K562 (cell line): Measurements from ENCODE around the gene OXA1L. TPM values are rescaled to one million over a fixed set of nuclear protein-coding genes. Genes with fewer than 3 reads are reported as not detected.

Experiments used
- ATAC-seq: fragments of 200-7000 bp; cut with Tn5 transposase; 3 replicates; pipeline ENCODE4 v1.9.1; 2020; ENCODE audit warnings: moderate library complexity
- BruUV-seq: library from RNA; stranded (reverse); fragments of 400-500 nt; replicated peaks from 2 replicates; lab custom pipeline; 2021; lab: Mats Ljungman, UMichigan
- CTCF ChIA-PET: fragments of 300-600 bp; formaldehyde crosslinking; extraction: SDS; loops from one replicate; lab custom pipeline; 2021; ENCODE audit warnings: low intra/inter-chr PET ratio; lab: Yijun Ruan, JAX
- POLR2A ChIA-PET: fragments of 300-600, 350-650 bp; sonication (Branson Sonifier 250); formaldehyde crosslinking; extraction: SDS; loops from one replicate; lab custom pipeline; 2021; ENCODE audit warnings: antibody characterized with exemption, inconsistent platforms; lab: Yijun Ruan, JAX
- DNase-seq, 4 experiments: peaks; one replicate each; pipeline versions ENCODE4 v3.0.0 to v3.0.0-alpha.2; 2011 to 2018; ENCODE audit warnings: low spot score in 3 of 4, mixed read lengths in 3 of 4; ENCODE audit errors: extremely low read depth in 1 of 4
- FAIRE-seq: peaks from 2 replicates; lab custom pipeline; 2011; peaks lifted over from hg19 to GRCh38; lab: Jason Lieb, UNC
- H2AFZ ChIP-seq: 2 replicates; pipeline ENCODE4 v1.6.0; 2011; ENCODE audit warnings: low read depth, low read length, control low read depth, inconsistent platforms
- H3K27ac ChIP-seq: fragments of 200-600 bp; 3 replicates; pipeline ENCODE4 v1.8.0; 2011; ENCODE audit warnings: low read depth, mild to moderate bottlenecking, control low read depth, inconsistent platforms, low read length, moderate library complexity, mixed read lengths; ENCODE audit errors: extremely low read depth
- H3K27me3 ChIP-seq, 2 experiments: fragments of 300-600 bp in 1 of 2; 2 replicates in 1 of 2; 3 replicates in 1 of 2; pipeline versions ENCODE4 v1.6.0 to v1.8.0; 2011; ENCODE audit warnings: inconsistent platforms in 2 of 2, low read length in 2 of 2, mild to moderate bottlenecking in 1 of 2, mixed read lengths in 1 of 2, moderate library complexity in 1 of 2; ENCODE audit not compliant: control insufficient read depth in 2 of 2, insufficient read depth in 2 of 2
- H3K36me3 ChIP-seq: fragments of 300-600 bp; 3 replicates; pipeline ENCODE4 v1.8.0; 2011; ENCODE audit warnings: mild to moderate bottlenecking, low read length, inconsistent platforms; ENCODE audit not compliant: control insufficient read depth, insufficient read depth
- H3K4me1 ChIP-seq, 2 experiments: fragments of 200-600 bp in 1 of 2; replicated peaks in 1 of 2; 2 replicates in 1 of 2; 3 replicates in 1 of 2; pipeline versions ENCODE4 v1.5.1 to v1.8.0; 2011; ENCODE audit warnings: inconsistent platforms in 2 of 2, low read length in 2 of 2, mild to moderate bottlenecking in 1 of 2, mixed read lengths in 1 of 2, moderate library complexity in 1 of 2; ENCODE audit not compliant: control insufficient read depth in 2 of 2, insufficient read depth in 2 of 2
- H3K4me2 ChIP-seq: 2 replicates; pipeline ENCODE4 v1.6.1; 2011; ENCODE audit warnings: low read length, control low read depth, inconsistent platforms, mixed read lengths; ENCODE audit not compliant: insufficient read depth
- H3K4me3 ChIP-seq: fragments of 200-600 bp; sonication (generic), shearing (Covaris generic); 2 replicates; pipeline ENCODE4 v1.5.1; 2016; ENCODE audit warnings: control low read depth, inconsistent platforms
- H3K79me2 ChIP-seq: fragments of 200-600 bp; 3 replicates; pipeline ENCODE4 v1.8.0; 2011; ENCODE audit warnings: low read length, inconsistent platforms; ENCODE audit not compliant: control insufficient read depth, insufficient read depth
- H3K9ac ChIP-seq, 2 experiments: 2 replicates each; pipeline versions ENCODE4 v1.6.0 to v1.6.1; 2011; ENCODE audit warnings: low read depth in 2 of 2, low read length in 2 of 2, control low read depth in 1 of 2, inconsistent platforms in 1 of 2, mild to moderate bottlenecking in 1 of 2, mixed read lengths in 1 of 2; ENCODE audit not compliant: insufficient read depth in 1 of 2
- H3K9me1 ChIP-seq: one replicate; pipeline ENCODE4 v1.6.0; 2011; ENCODE audit warnings: inconsistent platforms, mild to moderate bottlenecking, low read length, moderate library complexity; ENCODE audit not compliant: control insufficient read depth, insufficient read depth
- H3K9me3 ChIP-seq: replicated peaks from 2 replicates; pipeline ENCODE4 v1.5.1; 2011; ENCODE audit warnings: low read depth, low read length, inconsistent platforms; ENCODE audit not compliant: control insufficient read depth, insufficient read depth
- H4K20me1 ChIP-seq: replicated peaks from 2 replicates; pipeline ENCODE4 v1.6.1; 2011; ENCODE audit warnings: low read length, inconsistent platforms, mixed read lengths; ENCODE audit not compliant: control insufficient read depth, insufficient read depth
- FOXJ2 ChIP-seq: fragments of 200-800 bp; sonication (Bioruptor generic); IDR thresholded peaks from 2 replicates; pipeline ENCODE4 v1.6.1; 2016; ENCODE audit warnings: missing genetic modification characterization, missing compliant biosample characterization
- GATA2 ChIP-seq: sonication (generic); formaldehyde crosslinking; IDR thresholded peaks from 2 replicates; pipeline ENCODE4 v1.4.0; 2020; ENCODE audit warnings: mild to moderate bottlenecking, missing genetic modification reagents
- HEY1 ChIP-seq: fragments of 250-450 bp; sonication (Bioruptor Pico); IDR thresholded peaks from 2 replicates; pipeline ENCODE4 v1.5.0; 2020; ENCODE audit warnings: mild to moderate bottlenecking, moderate library complexity, borderline replicate concordance
- MIER1 ChIP-seq: fragments of 450-650 bp; IDR thresholded peaks from 2 replicates; pipeline ENCODE4 v1.6.1; 2016; ENCODE audit warnings: antibody characterized with exemption, mild to moderate bottlenecking, low read depth
- RB1 ChIP-seq: fragments of 450-650 bp; IDR thresholded peaks from 2 replicates; pipeline ENCODE4 v1.6.1; 2017; ENCODE audit warnings: low read depth, mild to moderate bottlenecking
- RBFOX2 ChIP-seq: fragments of 200-400 bp; formaldehyde crosslinking; IDR thresholded peaks from 2 replicates; pipeline ENCODE4 v1.6.1; 2017; ENCODE audit warnings: low read depth, mild to moderate bottlenecking, low read length, moderate library complexity
- REST ChIP-seq, 2 experiments: fragments of 450-650 bp; formaldehyde crosslinking in 1 of 2; IDR thresholded peaks; 2 replicates each; pipeline versions ENCODE4 v1.4.0 to v1.6.1; 2014 to 2020; ENCODE audit warnings: mild to moderate bottlenecking in 2 of 2, borderline replicate concordance in 1 of 2, low read depth in 1 of 2
- SAFB ChIP-seq: fragments of 200-400 bp; formaldehyde crosslinking; IDR thresholded peaks from 2 replicates; pipeline ENCODE4 v1.6.1; 2017; ENCODE audit warnings: low read depth, low read length, borderline replicate concordance
- SIX5 ChIP-seq, 2 experiments: IDR thresholded peaks; 2 replicates each; pipeline ENCODE4 v1.6.1; 2011; ENCODE audit warnings: low read length in 2 of 2, borderline replicate concordance in 1 of 2, low read depth in 1 of 2, mild to moderate bottlenecking in 1 of 2, moderate library complexity in 1 of 2; ENCODE audit not compliant: insufficient read depth in 1 of 2
- TEAD4 ChIP-seq, 2 experiments: sonication (generic) in 1 of 2; formaldehyde crosslinking in 1 of 2; IDR thresholded peaks; 2 replicates each; pipeline versions ENCODE4 v1.6.1 to v1.8.0; 2012 to 2022; ENCODE audit warnings: borderline replicate concordance in 1 of 2, inconsistent platforms in 1 of 2, low read length in 1 of 2, mild to moderate bottlenecking in 1 of 2, missing genetic modification reagents in 1 of 2
- WHSC1 ChIP-seq: IDR thresholded peaks from one replicate; pipeline ENCODE4 v1.6.1; 2012; ENCODE audit warnings: low read length, control low read depth, inconsistent platforms
- WGBS: fragments of 100-300 bp; shearing (Covaris generic); methylation state at CpG from one replicate; pipeline ENCODE4 v1.1.6; 2016; ENCODE audit warnings: low coverage, mixed read lengths; ENCODE audit not compliant: insufficient coverage; ENCODE audit errors: missing lambda C conversion rate; 5-methylcytosine and 5-hydroxymethylcytosine counted together
- in situ Hi-C: fragments of 300-500 bp; cut with MboI; formaldehyde crosslinking; loops from 4 replicates; pipeline ENCODE4 v1.15.0; 2018; ENCODE audit warnings: inconsistent platforms, mixed read lengths
- intact Hi-C: fragments of 100-400 bp; cut with micrococcal nuclease; formaldehyde crosslinking; loops from 2 replicates; pipeline ENCODE4 v1.14.2; 2022
- polyA plus RNA-seq, 8 experiments: library from polyadenylated mRNA; depleted of rRNA in 4 of 8; stranded (reverse) in 5 of 8; unstranded in 3 of 8; fragments of >200 nt; fragmentation: Nextera tagmentation in 2 of 8; fragmentation: Illumina TruSeq in 1 of 8; extraction: Ambion mirVana in 2 of 8; extraction: Trizol in 1 of 8; gene quantifications; 2 replicates each; pipeline versions ENCODE4 v1.2.1 to v1.2.3, GENCODE V29; 2011 to 2014; ENCODE audit warnings: inconsistent platforms in 1 of 8, missing spikeins in 1 of 8
- total RNA-seq, 7 experiments: library from RNA; depleted of rRNA in 6 of 7; stranded (reverse); fragments of >200 nt in 6 of 7; fragmentation: Illumina TruSeq in 2 of 7; extraction: Trizol in 2 of 7; gene quantifications; 2 replicates each; pipeline versions ENCODE4 v1.2.1 to v1.2.3, GENCODE V29; 2011 to 2021; ENCODE audit warnings: low replicate concordance in 1 of 7
- TF ChIP-seq, protein P1 (sequence below): fragments of 250-450 bp; sonication (Bioruptor Pico); IDR thresholded peaks from 2 replicates; pipeline ENCODE4 v1.4.0; 2020

Gene OXA1L
- total and polyA plus RNA-seq, 9 of the 15 experiments (the other 6 are each of a cell fraction or from before 2014, with no cell fraction given), result 100 to 204 (median 145) TPM

- TF ChIP-seq HEY1 (CRISPR knock-in tag) (no peak), WHSC1 (no peak)
Measured at GRCh38 chr14:22721213-22721612, 45.3 kb upstream of the OXA1L start (continued).

DNA sequence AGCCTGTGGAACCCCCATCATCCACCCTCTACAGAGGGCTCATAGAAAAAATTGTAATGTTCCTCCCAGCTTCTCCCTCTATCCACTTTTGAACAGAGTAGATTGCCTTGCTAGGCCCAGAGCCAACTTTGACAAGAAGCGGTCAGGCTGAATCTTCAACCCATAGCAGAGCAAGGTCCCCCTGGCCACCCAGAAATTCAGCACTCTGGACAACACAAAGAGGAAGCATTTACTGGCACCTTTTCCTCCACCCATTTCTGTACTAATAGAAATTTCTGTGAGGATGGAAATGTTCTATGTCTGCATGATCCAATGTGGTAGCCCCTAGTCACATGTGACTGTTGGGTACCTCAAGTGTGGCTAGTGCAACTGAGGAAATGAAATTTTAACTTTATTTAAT is 42.7 kb upstream of the OXA1L start:
- H3K4me1 ChIP-seq, result peaks cover 10 to 13% of the 10 kb centered on the region in 2 experiments; a peak in 4 of 5 replicates
- no peak overlapping the region for H2AFZ ChIP-seq
- no peak overlapping the region for H3K4me2 ChIP-seq
- no TSS peak for BruUV-seq
- no peak for ATAC-seq
- H3K9me1 ChIP-seq, result no peaks in the 10 kb centered on the region
- no peaks in the 10 kb centered on the region for H3K36me3 ChIP-seq
- DNase-seq, result no peak
- CTCF ChIA-PET, result no interaction called here
- no peak for FAIRE-seq
- H3K4me3 ChIP-seq, result no peak overlapping the region
- POLR2A ChIA-PET, result no interaction called here
- H4K20me1 ChIP-seq, result no peaks in the 10 kb centered on the region
- intact Hi-C loops, result no loop called here
- H3K27me3 ChIP-seq, result no peaks in the 10 kb centered on the region
- in situ Hi-C loops, result no loop called here
- H3K9ac ChIP-seq, result no peak overlapping the region
- WGBS, result 88% methylated on average over 1 of the region's 1 CpG
- no peaks in the 10 kb centered on the region for H3K79me2 ChIP-seq
- no peak overlapping the region for H3K27ac ChIP-seq
- H3K9me3 ChIP-seq, result no peaks in the 10 kb centered on the region
- TF ChIP-seq FOXJ2 (tag), result no peak
- no peak for TF ChIP-seq SIX5 (IDR thresholded peaks at IDR 0.05; ENCODE audit: borderline replicate concordance in 1 of 2, insufficient read depth in 1 of 2, low read depth in 1 of 2, low read length in 2 of 2)
- TF ChIP-seq TEAD4 (IDR thresholded peaks at IDR 0.05; ENCODE audit: low read length), result no peak
- TF ChIP-seq TEAD4 (CRISPR knock-in tag; IDR thresholded peaks at IDR 0.05; ENCODE audit: borderline replicate concordance), result no peak
- no peak for TF ChIP-seq GATA2 (CRISPR knock-in tag)
- 0 out of 2 replicates have a peak, but pooled peaks have one; percentile 35 for TF ChIP-seq MIER1
- TF ChIP-seq REST (IDR thresholded peaks at IDR 0.05; ENCODE audit: borderline replicate concordance), result peak; percentile 84
- no peak for TF ChIP-seq REST (CRISPR knock-in tag; IDR thresholded peaks at IDR 0.05; ENCODE audit: low read depth)
- TF ChIP-seq RB1, result no peak
- TF ChIP-seq, protein P1, sequence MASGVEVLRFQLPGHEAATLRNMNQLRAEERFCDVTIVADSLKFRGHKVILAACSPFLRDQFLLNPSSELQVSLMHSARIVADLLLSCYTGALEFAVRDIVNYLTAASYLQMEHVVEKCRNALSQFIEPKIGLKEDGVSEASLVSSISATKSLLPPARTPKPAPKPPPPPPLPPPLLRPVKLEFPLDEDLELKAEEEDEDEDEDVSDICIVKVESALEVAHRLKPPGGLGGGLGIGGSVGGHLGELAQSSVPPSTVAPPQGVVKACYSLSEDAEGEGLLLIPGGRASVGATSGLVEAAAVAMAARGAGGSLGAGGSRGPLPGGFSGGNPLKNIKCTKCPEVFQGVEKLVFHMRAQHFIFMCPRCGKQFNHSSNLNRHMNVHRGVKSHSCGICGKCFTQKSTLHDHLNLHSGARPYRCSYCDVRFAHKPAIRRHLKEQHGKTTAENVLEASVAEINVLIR (CRISPR knock-in tag), result no peak
- TF ChIP-seq SAFB, result no peak
- TF ChIP-seq RBFOX2, result no peak
